ENCODE results near the gene UBXN10.

UBXN10 gene

GRCh38 chr1:20178634-20179370 lies 7.1 kb upstream of the UBXN10 start:
- no peak for DNase-seq (ENCODE audit: low read depth)
- TF ChIP-seq, protein P1, sequence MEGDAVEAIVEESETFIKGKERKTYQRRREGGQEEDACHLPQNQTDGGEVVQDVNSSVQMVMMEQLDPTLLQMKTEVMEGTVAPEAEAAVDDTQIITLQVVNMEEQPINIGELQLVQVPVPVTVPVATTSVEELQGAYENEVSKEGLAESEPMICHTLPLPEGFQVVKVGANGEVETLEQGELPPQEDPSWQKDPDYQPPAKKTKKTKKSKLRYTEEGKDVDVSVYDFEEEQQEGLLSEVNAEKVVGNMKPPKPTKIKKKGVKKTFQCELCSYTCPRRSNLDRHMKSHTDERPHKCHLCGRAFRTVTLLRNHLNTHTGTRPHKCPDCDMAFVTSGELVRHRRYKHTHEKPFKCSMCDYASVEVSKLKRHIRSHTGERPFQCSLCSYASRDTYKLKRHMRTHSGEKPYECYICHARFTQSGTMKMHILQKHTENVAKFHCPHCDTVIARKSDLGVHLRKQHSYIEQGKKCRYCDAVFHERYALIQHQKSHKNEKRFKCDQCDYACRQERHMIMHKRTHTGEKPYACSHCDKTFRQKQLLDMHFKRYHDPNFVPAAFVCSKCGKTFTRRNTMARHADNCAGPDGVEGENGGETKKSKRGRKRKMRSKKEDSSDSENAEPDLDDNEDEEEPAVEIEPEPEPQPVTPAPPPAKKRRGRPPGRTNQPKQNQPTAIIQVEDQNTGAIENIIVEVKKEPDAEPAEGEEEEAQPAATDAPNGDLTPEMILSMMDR (IDR thresholded peaks at IDR 0.05; ENCODE audit: insufficient read depth, low read depth, low read length, missing control alignments): no peak
- H3K4me3 ChIP-seq (ENCODE audit: low read depth, low read length): no peak overlapping the region

- TF ChIP-seq, protein P1 (IDR thresholded peaks at IDR 0.05; ENCODE audit: insufficient read depth, low read depth, low read length, missing control alignments): no peak
- DNase-seq (ENCODE audit: low read depth): no peak
These were observed 6.3 kb upstream of the UBXN10 start for GRCh38 chr1:20179371-20180128.

DNA sequence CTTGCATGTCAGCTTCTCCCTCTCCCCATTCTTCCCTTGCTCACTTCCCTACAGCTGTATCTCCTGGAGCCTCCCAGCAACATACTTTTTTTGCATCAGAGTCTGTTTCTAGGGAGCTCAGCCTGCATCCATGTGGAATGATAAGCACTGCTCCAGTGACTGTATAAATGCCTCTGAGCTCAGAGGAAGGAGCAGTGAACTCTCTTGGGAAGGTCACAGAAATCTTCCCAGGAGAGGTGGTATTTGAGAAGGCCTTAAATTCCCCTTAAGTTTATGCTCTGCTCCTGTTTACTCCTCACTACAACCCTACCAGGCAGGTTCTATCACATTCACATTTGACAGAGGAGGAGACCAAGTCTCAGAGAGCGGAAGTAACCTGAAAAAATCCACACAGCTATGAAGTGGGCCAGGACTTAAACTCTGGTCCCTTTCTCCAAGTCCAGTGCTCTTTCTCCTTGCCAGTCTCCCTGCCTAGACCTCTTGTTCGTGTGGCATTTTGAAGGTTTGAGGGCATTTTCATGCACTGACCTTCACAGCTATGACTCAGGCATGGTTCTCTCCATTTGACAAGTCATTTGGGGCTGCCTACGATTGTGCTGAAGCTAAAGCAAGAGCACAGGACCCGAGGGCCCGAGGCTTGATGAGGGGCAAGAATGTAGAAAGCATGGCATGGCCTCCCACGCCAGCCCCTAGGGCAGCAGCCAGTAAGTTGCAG lies 5.6 kb upstream of the UBXN10 start:
- no peak for DNase-seq (ENCODE audit: low read depth)
- H3K4me3 ChIP-seq (ENCODE audit: low read depth, low read length): no peak overlapping the region
- TF ChIP-seq, protein P1 (IDR thresholded peaks at IDR 0.05; ENCODE audit: insufficient read depth, low read depth, low read length, missing control alignments): no peak

More at GRCh38 chr1:20179371-20180128, 6.3 kb upstream of the UBXN10 start:
- H3K4me3 ChIP-seq (ENCODE audit: low read depth, low read length): no peak overlapping the region

DNA sequence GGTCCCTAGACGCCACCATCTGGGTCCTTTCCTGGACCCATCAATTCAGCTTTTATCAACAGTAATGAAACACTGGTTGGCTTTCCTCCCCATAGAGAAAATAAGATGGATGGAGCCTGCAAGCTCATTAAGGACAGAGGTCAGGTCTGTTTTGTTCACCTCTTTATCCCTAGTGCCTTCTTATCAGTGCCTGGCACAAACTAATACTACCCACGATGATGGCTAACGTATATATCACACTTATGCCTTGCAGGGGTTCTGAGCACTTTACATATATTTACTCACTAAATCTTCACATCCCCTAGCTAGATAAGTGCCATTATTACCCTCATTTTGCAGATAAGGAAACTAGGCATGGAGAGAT lies 5.1 kb upstream of the UBXN10 start:
- DNase-seq (ENCODE audit: low read depth): no peak
- H3K4me3 ChIP-seq (ENCODE audit: low read depth, low read length): no peak overlapping the region
- TF ChIP-seq, protein P1 (IDR thresholded peaks at IDR 0.05; ENCODE audit: insufficient read depth, low read depth, low read length, missing control alignments): no peak

DNA sequence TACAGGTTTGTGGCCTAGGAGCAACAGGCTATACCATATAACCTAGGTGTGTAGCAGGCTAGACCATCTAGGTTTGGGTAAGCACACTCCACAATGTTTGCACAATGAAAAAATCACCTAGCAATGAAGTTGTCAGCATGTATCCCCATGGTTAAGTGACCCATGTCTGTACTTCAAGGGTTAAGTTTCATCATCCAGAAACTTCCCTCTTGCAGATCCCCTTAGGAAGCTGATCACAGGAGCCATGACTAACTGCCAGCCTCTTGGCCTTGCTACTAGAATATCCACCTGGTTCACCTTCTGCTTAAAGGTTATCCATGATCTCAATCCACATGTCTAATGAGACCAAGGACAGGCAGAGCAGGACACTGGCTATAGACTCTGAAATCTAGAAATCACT lies 3.5 kb upstream of the UBXN10 start:
- H3K4me3 ChIP-seq (ENCODE audit: low read depth, low read length): no peak overlapping the region
- no peak for DNase-seq (ENCODE audit: low read depth)
- TF ChIP-seq, protein P1 (IDR thresholded peaks at IDR 0.05; ENCODE audit: insufficient read depth, low read depth, low read length, missing control alignments): no peak

DNA sequence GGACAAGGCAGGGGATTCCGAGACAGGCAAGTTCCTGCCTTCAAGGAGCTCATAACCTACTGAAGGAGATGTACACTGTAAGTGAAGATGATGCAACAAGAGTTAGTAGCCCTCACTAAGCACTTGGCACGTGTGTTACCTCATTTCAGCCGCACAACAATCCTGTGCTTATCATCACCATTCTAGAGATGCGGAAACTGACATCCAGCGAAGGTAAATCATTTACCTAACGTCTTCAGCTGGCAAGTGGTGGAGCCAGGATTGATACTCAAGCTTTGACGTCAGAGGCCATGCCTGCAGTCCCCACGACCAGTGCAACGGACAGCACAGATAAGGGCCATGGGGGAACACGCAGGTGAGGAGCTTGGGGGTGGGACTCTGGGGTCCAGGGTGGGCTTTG lies 2.9 kb upstream of the UBXN10 start:
- no peak for DNase-seq (ENCODE audit: low read depth)
- no peak overlapping the region for H3K4me3 ChIP-seq (ENCODE audit: low read depth, low read length)
- TF ChIP-seq, protein P1 (IDR thresholded peaks at IDR 0.05; ENCODE audit: insufficient read depth, low read depth, low read length, missing control alignments): no peak
